OCI-M2 (cell line): ENCODE data around the gene NFE2.

Experiments used
- DNase-seq: peaks from one replicate; lab custom pipeline; 2025; ENCODE audit not compliant: unreplicated experiment; lab: John Stamatoyannopoulos, UW

NFE2 gene

GRCh38 chr12:54253240-54253639, 47.6 kb downstream of the NFE2 start:
- DNase-seq = no peak

GRCh38 chr12:54251667-54252284, 49.0 kb downstream of the NFE2 start:
- no peak for DNase-seq

DNA sequence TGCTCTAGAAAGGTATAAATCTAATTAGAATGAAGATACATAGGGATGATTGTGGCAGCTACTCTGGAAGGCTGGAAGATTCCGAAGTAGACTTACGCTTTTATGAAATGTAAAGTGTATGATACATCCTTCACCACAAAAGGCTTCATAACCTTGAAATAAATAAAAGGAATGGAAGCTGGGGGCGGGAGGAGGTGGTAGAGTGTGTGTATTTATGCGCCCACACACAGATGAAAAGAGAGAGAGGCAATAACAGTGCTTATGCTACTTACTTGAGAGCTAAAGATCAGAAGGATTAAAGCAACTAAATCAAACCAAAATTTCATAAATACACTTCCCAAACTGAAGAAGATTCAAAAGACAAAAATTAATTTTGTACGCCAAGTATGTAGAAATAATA, 51.3 kb downstream of the NFE2 start:
- no peak for DNase-seq

- DNase-seq = no peak
Measured at GRCh38 chr12:54246011-54246641, 54.7 kb downstream of the NFE2 start.
